Ovary (tissue), 3 donors: ENCODE results near the gene PUS1.

Experiments used
- CTCF ChIP-seq, 3 donors: fragments of 450-650 bp in 2 of 3; fragments of 200-600 bp in 1 of 3; IDR thresholded peaks; one replicate each; pipeline versions ENCODE4 v1.5.1 to v1.8.0; 2016 to 2022; ENCODE audit warnings: antibody characterized with exemption in 3 of 3, mild to moderate bottlenecking in 1 of 3
- POLR2A ChIP-seq: fragments of 450-650 bp; IDR thresholded peaks from one replicate; pipeline ENCODE4 v1.6.1; 2017; ENCODE audit warnings: antibody characterized with exemption, mild to moderate bottlenecking, moderate library complexity
- donor health status: DM: no; HTN: no; CAD: no.

- no peak for TF ChIP-seq POLR2A
- no peak for TF ChIP-seq CTCF (IDR thresholded peaks at IDR 0.05)
Measured at GRCh38 chr12:131897276-131897675, 31.8 kb upstream of the PUS1 start.
